Ishikawa (cell line): Measurements from ENCODE around the gene CTTNBP2.

Experiments used
- MAX ChIP-seq: IDR thresholded peaks from 2 replicates; pipeline ENCODE4 v1.6.1; 2012
- RAD21 ChIP-seq: IDR thresholded peaks from 2 replicates; pipeline ENCODE4 v1.6.1; 2012; ENCODE audit warnings: low read depth
- TCF12 ChIP-seq: IDR thresholded peaks from 2 replicates; pipeline ENCODE4 v1.6.1; 2012; ENCODE audit warnings: low read depth

DNA sequence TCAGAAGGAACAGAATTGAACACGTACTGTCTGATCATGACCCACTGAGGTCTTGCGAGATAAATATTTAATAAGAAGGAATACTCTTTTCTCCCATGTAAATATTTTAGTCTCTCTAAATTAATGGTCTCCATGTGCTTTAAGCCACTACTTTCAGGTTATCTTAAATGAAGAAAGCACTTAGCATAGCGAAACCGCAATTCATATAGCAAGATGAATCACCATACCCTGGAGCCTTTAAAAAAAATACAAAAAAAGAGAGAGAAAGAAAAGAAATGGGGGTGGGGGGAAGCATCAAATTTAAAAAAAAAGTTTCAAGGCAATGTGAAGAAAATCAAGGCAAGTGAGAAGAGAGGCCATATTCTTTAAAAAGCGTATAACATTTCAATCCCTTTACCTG lies 82.5 kb downstream of the CTTNBP2 start:
- TF ChIP-seq RAD21 = no peak
- no peak for TF ChIP-seq MAX
- TF ChIP-seq TCF12 = no peak
